Keratinocyte (primary cell): Measurements from ENCODE around the gene LTB. TPM values are rescaled to one million over a fixed set of nuclear protein-coding genes. Genes with fewer than 3 reads are reported as not detected.

Experiments
- DNase-seq: peaks from one replicate; pipeline ENCODE4 v3.0.0-alpha.2; 2011; ENCODE audit warnings: low read depth, missing footprints, low spot score
- FAIRE-seq: peaks from 2 replicates; lab custom pipeline; 2011; peaks lifted over from hg19 to GRCh38; lab: Jason Lieb, UNC
- H2AFZ ChIP-seq: 2 replicates; pipeline ENCODE4 v1.6.0; 2012; ENCODE audit warnings: low read length, control low read depth, inconsistent platforms; ENCODE audit not compliant: control insufficient read depth
- H3K27ac ChIP-seq: 2 replicates; pipeline ENCODE4 v1.5.1; 2011; ENCODE audit warnings: low read length; ENCODE audit not compliant: control insufficient read depth, insufficient read depth
- H3K27me3 ChIP-seq: 3 replicates; pipeline ENCODE4 v1.6.0; 2011; ENCODE audit warnings: low read length; ENCODE audit not compliant: control insufficient read depth, insufficient read depth; ENCODE audit errors: extremely low read depth
- H3K36me3 ChIP-seq, 2 experiments: 2 replicates in 1 of 2; 3 replicates in 1 of 2; pipeline ENCODE4 v1.5.1; 2011; ENCODE audit warnings: low read length in 2 of 2, mild to moderate bottlenecking in 1 of 2; ENCODE audit not compliant: control insufficient read depth in 2 of 2, insufficient read depth in 2 of 2; ENCODE audit errors: extremely low read depth in 1 of 2
- H3K4me1 ChIP-seq: 3 replicates; pipeline ENCODE4 v1.5.1; 2011; ENCODE audit warnings: low read length; ENCODE audit not compliant: control insufficient read depth, insufficient read depth; ENCODE audit errors: extremely low read depth
- H3K4me2 ChIP-seq: 3 replicates; pipeline ENCODE4 v1.6.0; 2011; ENCODE audit warnings: low read depth, low read length; ENCODE audit not compliant: control insufficient read depth, insufficient read depth; ENCODE audit errors: extremely low read depth
- H3K4me3 ChIP-seq, 3 experiments: fragments of 200-600 bp in 1 of 3; sonication (generic) in 1 of 3; 2 replicates in 2 of 3; 3 replicates in 1 of 3; pipeline ENCODE4 v1.5.1; 2011 to 2016; ENCODE audit warnings: low read length in 3 of 3, mild to moderate bottlenecking in 3 of 3, control low read depth in 2 of 3, inconsistent platforms in 1 of 3, low read depth in 1 of 3, mixed read lengths in 1 of 3, mixed run types in 1 of 3, moderate library complexity in 1 of 3; ENCODE audit not compliant: control insufficient read depth in 2 of 3, insufficient read depth in 2 of 3; ENCODE audit errors: extremely low read depth in 1 of 3
- H3K79me2 ChIP-seq: 2 replicates; pipeline ENCODE4 v1.6.0; 2012; ENCODE audit warnings: low read length; ENCODE audit not compliant: control insufficient read depth, insufficient read depth
- H3K9ac ChIP-seq: 3 replicates; pipeline ENCODE4 v1.6.0; 2011; ENCODE audit warnings: low read length; ENCODE audit not compliant: control insufficient read depth, insufficient read depth; ENCODE audit errors: extremely low read depth
- H3K9me1 ChIP-seq: 3 replicates; pipeline ENCODE4 v1.6.0; 2011; ENCODE audit warnings: low read length; ENCODE audit not compliant: control insufficient read depth, insufficient read depth; ENCODE audit errors: extremely low read depth
- H3K9me3 ChIP-seq: 2 replicates; pipeline ENCODE4 v1.5.1; 2012; ENCODE audit warnings: low read depth, low read length; ENCODE audit not compliant: control insufficient read depth
- H4K20me1 ChIP-seq: 3 replicates; pipeline ENCODE4 v1.6.0; 2011; ENCODE audit warnings: low read length; ENCODE audit not compliant: control insufficient read depth, insufficient read depth; ENCODE audit errors: extremely low read depth
- CTCF ChIP-seq, 3 experiments: IDR thresholded peaks in 1 of 3; conservative IDR thresholded peaks in 1 of 3; optimal IDR thresholded peaks in 1 of 3; 2 replicates in 2 of 3; 3 replicates in 1 of 3; pipeline versions ENCODE3 to v1.5.1; 2011; ENCODE audit warnings: low read length in 3 of 3, mild to moderate bottlenecking in 3 of 3, moderate library complexity in 2 of 3, control low read depth in 1 of 3, inconsistent platforms in 1 of 3; ENCODE audit not compliant: insufficient read depth in 2 of 3; ENCODE audit errors: extremely low read depth in 1 of 3
- EZH2 ChIP-seq: IDR thresholded peaks from one replicate; pipeline ENCODE4 v1.6.1; 2012; ENCODE audit warnings: inconsistent platforms, mild to moderate bottlenecking, low read length, moderate library complexity
- dilution Hi-C: fragments of 300-500 bp; cut with MboI; formaldehyde crosslinking; loops from one replicate; pipeline ENCODE4 v1.7.0; 2020; ENCODE audit warnings: low sequenced_read_pairs; ENCODE audit not compliant: extremely low pct_ligation_motif_present
- polyA plus RNA-seq, 5 experiments: library from polyadenylated mRNA; depleted of rRNA in 3 of 5; stranded (reverse) in 3 of 5; stranded (forward) in 1 of 5; unstranded in 1 of 5; fragments of >200 nt; gene quantifications; 1 replicate in 1 of 5; 2 replicates in 3 of 5; 3 replicates in 1 of 5; pipeline versions ENCODE4 v1.2.1 to v1.2.3, GENCODE V29; 2011 to 2012; ENCODE audit warnings: missing spikeins in 2 of 5, low read depth in 1 of 5, low replicate concordance in 1 of 5

Gene LTB
- polyA plus RNA-seq, 1 donor (not counting 4 experiments of a cell fraction or from before 2014, with no cell fraction given): not detected

GRCh38 chr6:31578184-31579118 lies 3.8 kb downstream of the LTB start:
- Histone ChIP-seq H3K4me2 (peak overlapping the region; percentile 24), H3K36me3 (no peaks in the 10 kb centered on the region), H4K20me1 (no peaks in the 10 kb centered on the region), H3K9me3 (no peaks in the 10 kb centered on the region), H2AFZ (no peak overlapping the region), H3K9me1 (no peaks in the 10 kb centered on the region), H3K79me2 (no peaks in the 10 kb centered on the region), H3K27me3 (no peaks in the 10 kb centered on the region), H3K9ac (peak overlapping the region; percentile 26), H3K4me1 (peaks cover 23% of the 10 kb centered on the region), H3K4me3 (no peak overlapping the region), H3K27ac (peak overlapping the region; percentile 70)
- DNase-seq (no peak), FAIRE-seq (no peak)
- TF ChIP-seq EZH2 (no peak), CTCF (optimal IDR thresholded peaks at IDR 0.05 in 1 of 3, IDR thresholded peaks at IDR 0.05 in 1 of 3, conservative IDR thresholded peaks at IDR 0.05 in 1 of 3; ENCODE audit: extremely low read depth in 1 of 3, insufficient read depth in 2 of 3, low read length in 3 of 3) (no peak)
- dilution Hi-C loops: no loop called here

- DNase-seq (no peak), FAIRE-seq (no peak)
- no peak for TF ChIP-seq EZH2
- no peak for TF ChIP-seq CTCF (optimal IDR thresholded peaks at IDR 0.05 in 1 of 3, IDR thresholded peaks at IDR 0.05 in 1 of 3, conservative IDR thresholded peaks at IDR 0.05 in 1 of 3; ENCODE audit: extremely low read depth in 1 of 3, insufficient read depth in 2 of 3, low read length in 3 of 3)
- no peaks in the 10 kb centered on the region for H4K20me1 ChIP-seq
- no peak overlapping the region for H3K4me2 ChIP-seq
- dilution Hi-C loops: no loop called here
- peak overlapping the region; percentile 70 for H3K27ac ChIP-seq
- no peaks in the 10 kb centered on the region for H3K27me3 ChIP-seq
- H3K4me1 ChIP-seq: peaks cover 23% of the 10 kb centered on the region
- H3K4me3 ChIP-seq: no peak overlapping the region
- H3K9me1 ChIP-seq: no peaks in the 10 kb centered on the region
- H2AFZ ChIP-seq: no peak overlapping the region
- no peaks in the 10 kb centered on the region for H3K9me3 ChIP-seq
- H3K36me3 ChIP-seq: no peaks in the 10 kb centered on the region
- H3K79me2 ChIP-seq: no peaks in the 10 kb centered on the region
- peak overlapping the region; percentile 26 for H3K9ac ChIP-seq
Observed at GRCh38 chr6:31577579-31577966, 4.7 kb downstream of the LTB start.
